GM19035 (cell line): ENCODE results near the gene USP3.
"Not testable (repeated sequence)": the region's sequence is repeated elsewhere in the genome, so short reads cannot be mapped to it uniquely, and the experiment has no call there.

Experiments used
- ATAC-seq: cut with Tn5 transposase; IDR thresholded peaks from one replicate; pipeline ENCODE4 v1.9.1; 2021; ENCODE audit not compliant: unreplicated experiment

The USP3 gene

DNA sequence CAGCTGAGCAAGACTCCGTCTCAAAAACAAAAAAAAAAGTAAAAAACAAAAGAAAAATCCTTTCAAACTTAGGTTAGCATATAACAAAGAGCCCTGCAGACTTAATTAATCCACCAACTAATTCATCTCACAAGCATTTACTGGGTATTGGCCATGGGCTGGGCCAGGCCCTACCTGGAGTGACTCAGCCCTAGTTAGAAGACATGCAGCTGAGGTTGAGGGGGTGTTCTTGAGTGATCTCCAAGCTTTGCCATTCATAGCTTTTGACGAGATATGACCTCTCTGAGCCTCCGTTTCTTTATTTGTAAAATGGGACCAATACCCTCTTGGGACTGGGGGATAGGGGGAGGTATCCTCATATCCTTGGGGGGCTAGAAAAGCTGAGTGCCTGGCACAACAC lies 100.6 kb downstream of the USP3 start:
- ATAC-seq = no peak

GRCh38 chr15:63605816-63606215 lies 101.4 kb downstream of the USP3 start:
- no peak for ATAC-seq

DNA sequence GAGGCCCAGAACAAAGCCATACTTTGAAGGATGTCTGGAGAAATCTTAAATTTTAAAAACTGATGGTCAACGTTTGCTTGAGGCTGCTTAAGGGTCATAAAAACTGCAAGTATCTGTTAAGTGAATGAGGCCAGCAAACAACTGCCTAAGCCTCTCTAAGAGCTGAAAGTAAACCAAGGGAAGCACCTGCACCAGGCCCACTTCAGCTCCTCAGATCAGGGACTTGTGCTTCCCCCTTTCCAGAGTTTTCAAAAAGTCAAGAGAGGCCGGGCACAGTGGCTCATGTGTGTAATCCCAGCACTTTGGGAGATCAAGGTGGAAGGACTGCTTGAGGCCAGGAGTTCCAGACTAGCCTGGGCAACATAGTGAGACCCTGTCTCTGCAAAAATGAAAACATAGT lies 101.9 kb downstream of the USP3 start:
- ATAC-seq = no peak

GRCh38 chr15:63608989-63609388 lies 104.6 kb downstream of the USP3 start:
- no peak for ATAC-seq

- ATAC-seq = no peak
These were observed 105.1 kb downstream of the USP3 start for GRCh38 chr15:63609448-63609847.

GRCh38 chr15:63610209-63610841 lies 105.9 kb downstream of the USP3 start:
- peak; percentile 67 for ATAC-seq

DNA sequence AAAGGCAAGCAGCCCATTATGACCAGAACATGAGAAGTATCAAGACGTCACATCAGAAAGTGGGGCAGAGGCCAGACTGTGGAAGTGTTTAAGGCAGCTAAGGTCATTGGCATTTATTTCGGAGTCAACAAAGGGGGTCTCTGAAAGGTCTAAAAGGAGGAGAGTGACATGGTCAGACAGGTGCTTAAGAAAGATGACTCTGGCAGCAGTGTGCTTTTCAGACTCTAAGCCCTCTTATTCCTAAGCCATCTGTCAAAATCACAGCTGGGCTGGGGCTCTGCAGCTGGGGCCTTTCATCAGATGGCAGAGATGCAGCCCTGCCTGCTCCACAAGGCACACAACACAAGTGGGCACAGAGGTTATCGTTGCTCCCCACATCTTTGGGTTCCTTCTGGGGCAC lies 106.8 kb downstream of the USP3 start:
- ATAC-seq = no peak

DNA sequence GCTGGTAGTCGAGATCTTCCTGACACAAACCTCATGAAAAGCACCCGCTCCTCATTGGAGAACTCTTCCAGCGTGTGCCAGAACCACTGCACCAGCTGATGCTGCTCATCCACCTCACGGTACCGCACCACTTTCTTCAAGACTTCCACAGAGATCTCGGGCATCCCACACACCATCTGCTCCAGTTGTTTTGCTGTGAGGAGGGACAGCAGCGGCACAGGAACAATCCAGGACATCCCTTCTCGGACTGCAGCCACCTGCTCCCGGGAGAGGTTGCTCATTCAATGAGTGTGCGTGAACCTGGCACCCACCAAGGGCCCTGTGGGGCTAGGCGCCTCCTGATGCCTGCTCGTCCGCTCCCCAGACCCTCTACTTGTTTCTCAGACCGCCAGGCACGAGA lies 107.9 kb downstream of the USP3 start:
- ATAC-seq = no peak

DNA sequence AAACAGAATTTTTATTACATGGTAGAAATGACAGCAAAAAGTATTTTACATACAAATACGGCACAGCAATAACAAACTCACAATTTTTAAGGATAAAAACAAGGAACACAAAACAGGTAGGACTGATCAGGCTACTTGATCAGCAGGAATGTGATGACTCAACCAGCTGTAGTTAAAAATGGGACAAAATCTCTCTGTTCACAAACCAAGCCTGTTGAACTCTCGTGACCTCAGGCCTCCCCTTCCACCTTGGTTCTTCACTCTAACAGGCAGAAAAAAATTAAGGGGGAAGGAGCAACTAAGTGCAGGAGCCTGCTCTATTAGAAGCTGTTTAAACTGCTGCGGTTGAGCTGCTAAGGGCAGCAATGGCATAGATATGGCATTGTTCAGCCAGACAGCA lies 111.5 kb downstream of the USP3 start:
- no peak for ATAC-seq

- ATAC-seq = not testable (repeated sequence)
These were observed 112.8 kb downstream of the USP3 start for GRCh38 chr15:63617147-63617546.

DNA sequence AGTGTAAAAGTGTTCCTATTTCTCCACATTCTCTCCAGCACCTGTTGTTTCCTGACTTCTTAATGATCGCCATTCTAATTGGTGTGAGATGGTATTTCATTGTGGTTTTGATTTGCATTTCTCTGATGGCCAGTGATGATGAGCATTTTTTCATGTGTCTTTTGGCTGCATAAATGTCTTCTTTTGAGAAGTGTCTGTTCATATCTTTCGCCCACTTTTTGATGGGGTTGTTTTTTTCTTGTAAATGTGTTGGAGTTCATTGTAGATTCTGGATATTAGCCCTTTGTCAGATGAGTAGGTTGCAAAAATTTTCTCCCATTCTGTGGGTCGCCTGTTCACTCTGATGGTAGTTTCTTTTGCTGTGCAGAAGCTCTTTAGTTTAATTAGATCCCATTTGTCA lies 113.2 kb downstream of the USP3 start:
- not testable (repeated sequence) for ATAC-seq

DNA sequence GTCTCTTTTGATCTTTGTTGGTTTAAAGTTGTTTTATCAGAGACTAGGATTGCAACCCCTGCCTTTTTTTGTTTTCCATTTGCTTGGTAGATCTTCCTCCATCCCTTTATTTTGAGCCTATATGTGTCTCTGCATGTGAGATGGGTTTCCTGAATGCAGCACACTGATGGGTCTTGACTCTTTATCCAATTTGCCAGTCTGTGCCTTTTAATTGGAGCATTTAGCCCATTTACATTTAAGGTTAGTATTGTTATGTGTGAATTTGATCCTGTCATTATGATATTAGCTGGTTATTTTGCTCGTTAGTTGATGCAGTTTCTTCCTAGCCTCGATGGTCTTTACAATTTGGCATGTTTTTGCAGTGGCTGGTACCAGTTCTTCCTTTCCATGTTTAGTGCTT lies 116.4 kb downstream of the USP3 start:
- ATAC-seq = not testable (repeated sequence)

GRCh38 chr15:63623232-63623969 lies 119.0 kb downstream of the USP3 start:
- no peak for ATAC-seq

DNA sequence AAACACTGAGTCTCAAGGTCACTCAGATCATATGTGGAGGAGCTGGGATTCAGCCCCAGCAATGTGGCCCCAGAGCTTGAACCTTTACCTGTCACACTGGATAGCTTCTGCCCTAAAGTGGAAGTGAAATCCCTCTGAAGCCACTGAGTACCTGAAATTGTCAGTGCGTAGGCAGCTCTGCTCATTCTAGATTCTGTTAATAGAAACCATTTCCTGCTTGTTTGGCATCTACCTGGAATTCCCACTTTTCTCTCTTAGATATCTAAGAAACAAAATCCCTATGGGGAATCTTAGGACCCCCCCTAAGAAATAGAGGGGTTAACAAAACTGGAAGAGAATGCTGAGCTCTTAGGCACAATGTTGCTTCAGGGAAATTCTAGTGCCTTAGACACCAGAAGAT lies 122.6 kb downstream of the USP3 start:
- no peak for ATAC-seq

- no peak for ATAC-seq
These were observed 123.9 kb downstream of the USP3 start for GRCh38 chr15:63628123-63628822.

DNA sequence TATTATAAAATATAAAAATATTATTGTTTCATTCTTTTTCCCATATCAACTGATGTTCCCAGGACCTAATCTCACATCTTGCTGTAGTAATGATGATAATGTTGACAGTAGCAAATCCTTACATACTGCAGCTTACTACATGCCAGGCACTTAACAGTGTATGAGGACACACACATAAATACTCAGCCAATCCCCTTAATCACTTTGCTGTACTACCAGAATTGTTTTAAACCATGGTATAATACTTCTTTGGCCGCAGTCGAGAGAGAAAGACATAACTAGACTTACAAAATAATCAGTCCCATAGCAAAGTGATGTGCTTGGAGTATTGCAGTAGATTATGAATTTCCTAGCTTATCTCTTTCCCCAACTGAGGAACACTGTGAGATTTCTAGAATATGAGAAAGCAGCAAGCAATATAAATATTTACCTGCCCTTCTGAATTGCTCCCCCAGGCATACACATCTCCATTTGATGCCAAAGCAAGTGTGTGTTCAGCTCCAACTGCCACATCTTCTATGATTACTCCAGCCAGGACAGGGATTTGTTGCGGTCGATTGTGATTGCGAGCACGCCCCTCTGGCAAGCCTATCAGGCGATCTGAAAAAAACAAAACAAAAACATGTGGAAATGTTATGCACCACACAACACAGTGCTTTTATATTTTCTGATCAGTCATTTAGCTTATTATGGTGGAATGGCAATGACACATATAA lies 125.8 kb downstream of the USP3 start:
- ATAC-seq = no peak

- ATAC-seq = no peak
These were observed 128.9 kb downstream of the USP3 start for GRCh38 chr15:63633312-63633711.

DNA sequence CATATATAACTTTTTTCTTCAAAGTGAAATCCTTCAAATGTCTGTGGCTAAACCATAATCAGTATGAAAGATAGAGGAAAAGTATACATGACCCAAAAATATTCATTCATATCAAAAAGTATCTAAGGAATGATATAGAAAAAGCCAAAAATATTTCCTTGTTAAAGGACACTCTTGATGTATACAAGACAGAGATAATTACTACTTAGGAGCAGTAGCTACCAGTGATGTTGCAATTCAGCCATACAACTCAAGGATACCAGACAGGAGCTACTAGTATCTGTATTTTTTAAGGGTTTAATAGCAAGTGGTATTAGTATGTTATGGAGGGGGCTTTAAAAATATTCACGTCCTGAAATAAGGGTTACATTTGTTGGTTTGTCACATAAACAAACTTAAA lies 129.8 kb downstream of the USP3 start:
- no peak for ATAC-seq

GRCh38 chr15:63636518-63637061 lies 132.2 kb downstream of the USP3 start:
- ATAC-seq = no peak

DNA sequence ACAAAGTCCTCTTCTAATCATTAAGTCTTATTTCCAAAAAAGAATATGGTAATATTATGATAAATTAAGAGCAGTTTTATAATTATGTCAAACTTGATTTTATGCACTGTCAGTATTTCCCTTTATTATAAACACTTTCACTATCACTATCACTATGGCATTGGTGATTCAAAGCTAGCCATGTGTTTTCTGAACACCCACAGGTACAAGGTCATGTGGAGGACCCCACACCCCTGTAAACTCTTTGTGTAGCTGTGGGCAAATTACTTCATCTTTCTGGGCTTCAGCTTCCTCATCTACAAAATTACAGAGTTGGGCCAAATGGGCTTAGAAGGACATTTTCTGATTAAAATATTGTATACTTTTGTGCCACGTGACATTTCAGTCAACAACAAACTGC lies 134.4 kb downstream of the USP3 start:
- ATAC-seq = no peak

DNA sequence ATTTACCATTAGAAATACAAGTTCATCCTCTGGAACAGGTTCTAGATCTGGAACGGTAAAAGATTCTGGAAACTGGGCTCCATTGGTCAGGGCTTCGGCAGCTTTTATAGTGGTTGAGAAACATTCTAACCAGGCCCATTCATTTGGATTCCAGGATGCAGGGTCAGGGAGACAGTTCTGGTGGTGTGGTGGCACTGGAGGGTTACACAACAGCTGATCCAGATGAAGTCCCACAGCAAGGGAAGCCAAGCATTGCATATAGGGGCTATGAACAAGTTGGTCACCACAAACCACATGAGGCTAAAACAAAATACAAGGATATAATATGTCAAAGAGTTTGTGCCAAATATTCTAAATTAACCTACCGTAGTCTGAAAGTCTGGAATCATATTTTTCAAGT lies 135.8 kb downstream of the USP3 start:
- no peak for ATAC-seq
